NCI-H82 treated with DMSO at 0.1 percent for 48 hours (cell line): ENCODE data around the gene CENPT.
A peak's percentile ranks its signal among the peaks of the same experiment; 100 is the strongest.

ENCODE experiments used
- DNase-seq: peaks from one replicate; lab custom pipeline; 2025; ENCODE audit not compliant: unreplicated experiment; lab: John Stamatoyannopoulos, UW

CENPT gene, protein sequence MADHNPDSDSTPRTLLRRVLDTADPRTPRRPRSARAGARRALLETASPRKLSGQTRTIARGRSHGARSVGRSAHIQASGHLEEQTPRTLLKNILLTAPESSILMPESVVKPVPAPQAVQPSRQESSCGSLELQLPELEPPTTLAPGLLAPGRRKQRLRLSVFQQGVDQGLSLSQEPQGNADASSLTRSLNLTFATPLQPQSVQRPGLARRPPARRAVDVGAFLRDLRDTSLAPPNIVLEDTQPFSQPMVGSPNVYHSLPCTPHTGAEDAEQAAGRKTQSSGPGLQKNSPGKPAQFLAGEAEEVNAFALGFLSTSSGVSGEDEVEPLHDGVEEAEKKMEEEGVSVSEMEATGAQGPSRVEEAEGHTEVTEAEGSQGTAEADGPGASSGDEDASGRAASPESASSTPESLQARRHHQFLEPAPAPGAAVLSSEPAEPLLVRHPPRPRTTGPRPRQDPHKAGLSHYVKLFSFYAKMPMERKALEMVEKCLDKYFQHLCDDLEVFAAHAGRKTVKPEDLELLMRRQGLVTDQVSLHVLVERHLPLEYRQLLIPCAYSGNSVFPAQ

DNA sequence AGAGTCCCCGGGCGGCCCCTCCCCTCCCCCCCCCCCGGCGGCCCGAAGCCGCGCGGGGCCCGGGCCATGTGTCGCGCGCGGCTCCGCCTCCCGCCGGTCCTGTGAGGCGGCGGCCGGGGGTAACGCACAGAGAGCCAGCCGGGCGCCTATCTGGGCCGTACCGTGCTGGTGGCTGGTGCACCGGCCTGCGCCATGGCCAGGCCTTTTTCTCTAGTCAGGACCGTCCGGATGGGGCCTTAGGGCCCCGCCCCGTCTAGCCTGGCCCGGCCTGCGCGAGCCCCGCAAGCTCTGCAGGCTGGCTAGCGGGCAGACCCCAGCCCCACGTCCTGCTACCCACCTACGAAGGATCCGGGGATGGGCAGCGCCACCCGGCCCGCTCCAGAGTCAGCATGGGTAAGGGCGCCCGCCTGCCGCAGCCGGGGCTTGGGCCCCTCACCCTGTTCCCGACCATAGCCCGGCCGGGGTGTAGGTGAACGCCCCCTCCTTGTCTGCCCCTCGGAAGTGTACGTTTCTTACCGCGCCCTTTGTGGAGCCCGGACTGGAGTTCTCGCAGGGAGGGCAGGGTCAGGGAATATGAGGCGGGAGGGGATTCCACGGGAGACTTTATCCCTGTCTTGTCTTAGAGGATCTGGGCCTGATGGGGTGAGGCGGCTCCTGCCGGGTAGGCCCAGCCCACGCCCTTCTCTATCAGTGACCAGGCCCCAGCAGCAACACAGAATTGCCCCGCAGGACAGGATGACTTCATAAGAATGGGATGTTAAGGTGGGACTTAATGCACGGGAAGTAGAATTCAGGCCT, at the start of gene CENPT:
CENPT (minus strand) TSS at position 630 of the 798 bp plus-strand sequence. CDS start 13,834 bp downstream, outside the sequence.
- DNase-seq: no peak

DNA sequence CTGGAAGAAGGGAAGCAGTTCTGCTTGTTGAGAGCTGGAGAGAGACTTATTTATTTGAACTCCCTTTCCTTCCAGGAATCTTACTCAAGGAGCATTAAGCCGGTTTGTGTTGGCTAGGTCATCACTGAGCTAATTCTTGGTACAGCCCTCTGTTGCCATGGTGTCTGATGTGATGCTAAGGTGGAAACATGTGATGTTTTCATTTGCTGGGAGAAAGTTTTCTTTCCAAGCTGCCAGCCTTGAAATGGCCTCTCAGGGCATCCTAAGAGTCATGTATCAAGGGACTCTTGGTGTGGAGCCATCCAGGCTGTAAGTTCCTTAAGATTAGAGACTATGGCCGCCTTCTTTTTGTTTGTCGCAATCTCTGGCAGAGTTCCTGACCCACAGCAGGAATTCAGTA, 49.7 kb upstream of the CENPT start:
- no peak for DNase-seq

DNA sequence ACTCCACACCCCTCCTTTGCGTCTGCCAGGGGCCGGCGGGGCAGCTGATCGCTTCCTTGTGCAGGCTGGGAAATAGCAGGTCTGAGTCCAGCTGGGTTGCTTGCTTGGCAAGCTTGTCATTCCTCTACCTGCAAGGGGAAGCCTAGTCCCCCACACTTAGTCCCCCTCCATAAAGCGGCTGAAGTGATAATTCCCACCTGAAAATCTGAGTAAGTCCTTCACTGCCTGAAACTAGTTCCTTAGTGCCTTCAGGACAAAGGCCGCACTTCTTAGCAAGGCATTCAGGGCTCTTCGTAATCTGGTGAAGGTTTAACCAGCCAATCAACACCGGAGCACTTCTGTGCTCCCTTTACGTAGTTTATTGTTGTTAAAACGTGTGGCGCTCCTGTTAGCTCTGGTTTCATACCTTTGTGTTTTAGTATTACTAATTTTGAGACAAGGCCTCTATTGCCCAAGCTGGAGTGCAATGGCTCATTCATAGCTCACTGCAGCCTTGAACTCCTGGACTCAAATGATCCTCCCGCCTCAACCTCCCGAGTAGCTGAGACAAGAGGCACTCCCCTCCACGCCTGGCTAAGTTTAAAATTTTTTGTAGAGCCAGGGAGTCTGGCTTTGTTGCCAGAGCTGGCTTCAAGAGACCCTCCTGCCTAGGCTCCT, 46.4 kb upstream of the CENPT start:
- no peak for DNase-seq

DNA sequence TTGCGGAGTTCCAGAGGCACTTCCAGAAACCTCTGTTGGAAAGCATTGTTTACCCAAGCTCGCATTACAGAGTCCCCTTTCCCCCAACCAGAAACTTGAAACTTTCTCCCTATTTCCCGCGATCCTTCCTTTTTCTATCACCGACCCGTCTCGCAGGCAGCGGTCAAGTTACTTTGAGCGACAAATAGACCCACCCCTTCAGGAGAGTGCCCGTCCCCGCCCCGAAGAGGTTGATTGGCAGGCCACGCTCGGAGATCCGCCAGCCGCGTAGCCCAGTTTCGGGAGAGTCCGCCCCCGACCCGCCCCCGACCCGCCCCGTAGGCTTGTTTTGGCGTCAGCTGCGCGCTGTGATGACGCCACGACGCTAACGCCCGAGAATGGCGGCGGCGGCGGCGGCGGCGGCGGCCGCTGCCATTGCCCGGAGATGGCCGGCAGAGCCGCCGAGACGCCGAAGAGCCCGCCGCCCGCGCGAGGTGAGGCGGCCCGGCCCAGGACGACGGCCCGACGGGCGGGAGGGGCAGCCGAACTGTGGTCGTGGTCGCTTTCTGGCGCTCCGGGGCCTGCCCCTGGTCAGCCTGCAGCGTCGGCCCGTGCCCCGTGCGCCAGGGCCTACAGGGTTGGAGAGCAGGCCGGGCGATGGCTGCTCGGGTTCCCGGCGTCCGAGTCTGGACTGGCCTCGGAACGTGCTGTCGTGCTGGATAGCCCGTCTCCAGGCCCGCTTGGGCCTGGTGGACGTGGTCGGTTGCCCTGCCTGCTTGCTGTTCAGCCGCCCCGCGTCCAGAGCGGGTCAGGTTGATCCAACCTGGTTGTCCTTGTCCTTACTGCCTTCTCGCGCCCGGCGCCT, 45.6 kb upstream of the CENPT start, which contains the start of gene PSKH1:
PSKH1 (plus strand) TSS at position 356 of the 844 bp plus-strand sequence. CDS start 15,496 bp downstream, outside the sequence.
- DNase-seq: peak; percentile 90

DNA sequence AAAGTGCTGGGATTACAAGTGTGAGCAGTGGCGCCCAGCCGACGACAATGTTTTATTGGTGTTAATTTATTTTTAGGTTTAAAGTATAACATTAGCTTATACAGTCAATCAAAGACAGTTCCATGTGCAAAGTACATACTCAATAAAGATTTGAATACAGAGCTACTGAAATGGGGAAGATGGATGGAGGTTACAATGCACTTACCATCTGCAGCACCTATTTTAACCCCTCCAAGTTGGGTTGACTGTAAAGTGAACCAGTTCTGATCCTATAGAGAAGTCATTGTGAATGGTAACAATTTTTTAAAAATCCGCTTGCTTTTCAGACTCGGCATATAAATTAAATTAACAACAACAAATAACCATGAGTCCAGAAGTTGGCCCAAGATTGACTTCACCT, 44.9 kb upstream of the CENPT start:
- DNase-seq: no peak

DNA sequence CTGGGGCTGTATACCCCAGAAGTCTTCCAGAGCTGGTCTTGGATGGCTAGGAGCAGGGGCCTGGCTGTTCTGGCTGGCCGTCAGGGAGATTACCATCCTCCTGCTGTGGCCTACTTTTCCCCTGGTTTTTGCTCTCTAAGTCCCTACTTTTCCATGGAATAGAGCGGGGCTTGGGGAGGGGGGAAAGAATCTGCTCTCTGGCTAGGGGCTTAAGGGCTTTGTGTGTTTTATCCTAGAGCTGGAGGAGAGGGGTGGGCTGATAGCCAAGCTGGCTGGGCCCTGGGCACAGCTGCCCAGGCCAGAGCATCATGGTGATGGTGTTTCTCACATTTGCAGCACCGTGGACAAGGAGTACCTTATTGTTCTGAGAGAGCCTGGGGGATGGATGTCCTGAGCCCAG, 40.8 kb upstream of the CENPT start:
- DNase-seq: no peak

DNA sequence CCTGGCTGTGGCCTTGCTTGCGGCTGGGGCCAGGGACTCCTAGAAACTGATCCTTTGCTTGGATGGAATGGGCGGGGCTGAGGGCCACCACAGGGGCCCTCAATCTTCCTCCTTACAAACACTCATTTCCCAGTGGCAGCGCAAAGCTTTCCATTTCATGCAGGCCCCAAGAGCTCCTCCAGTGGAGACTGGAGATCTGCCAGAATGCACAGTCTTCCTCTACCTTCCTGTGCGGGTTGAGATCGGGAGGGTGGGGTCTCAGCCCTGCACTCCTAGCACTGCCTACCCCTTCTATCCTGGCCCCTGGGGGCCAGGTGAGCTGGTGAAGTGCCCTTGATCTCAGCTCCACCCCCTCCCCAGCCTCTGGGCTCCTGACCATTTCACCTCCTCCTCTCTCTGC, 38.9 kb upstream of the CENPT start:
- DNase-seq: no peak

DNA sequence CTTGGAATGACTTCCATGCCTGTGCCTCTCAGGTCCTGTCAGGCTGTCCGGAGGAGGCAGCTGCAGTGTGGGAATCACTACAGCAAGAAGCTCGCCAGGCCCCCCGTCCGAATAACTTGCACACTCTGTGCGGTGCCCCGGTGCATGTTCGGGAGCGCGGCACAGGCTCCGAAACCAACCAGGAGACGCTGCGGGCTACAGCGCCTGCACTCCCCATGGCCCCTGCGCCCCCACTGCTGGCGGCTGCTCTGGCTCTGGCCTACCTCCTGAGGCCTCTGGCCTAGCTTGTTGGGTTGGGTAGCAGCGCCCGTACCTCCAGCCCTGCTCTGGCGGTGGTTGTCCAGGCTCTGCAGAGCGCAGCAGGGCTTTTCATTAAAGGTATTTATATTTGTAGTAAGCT, 38.5 kb upstream of the CENPT start:
- DNase-seq: no peak

DNA sequence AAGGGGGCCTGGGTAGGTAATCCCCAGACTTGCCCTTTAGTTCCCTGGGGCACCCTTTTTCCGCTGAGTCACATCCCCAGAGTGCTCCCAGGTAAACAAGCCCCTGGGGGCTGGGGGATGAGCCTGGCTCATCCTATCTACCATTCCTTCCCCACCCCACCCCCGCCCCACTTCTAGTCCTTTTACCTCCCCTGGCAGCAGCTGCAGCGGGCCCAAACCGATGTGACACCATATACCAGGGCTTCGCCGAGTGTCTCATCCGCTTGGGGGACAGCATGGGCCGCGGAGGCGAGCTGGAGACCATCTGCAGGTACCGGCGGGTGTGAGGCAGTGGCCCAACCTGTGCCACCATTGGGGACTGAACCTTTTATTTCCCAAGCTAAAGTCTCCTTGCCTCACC, 38.1 kb upstream of the CENPT start:
- no peak for DNase-seq

DNA sequence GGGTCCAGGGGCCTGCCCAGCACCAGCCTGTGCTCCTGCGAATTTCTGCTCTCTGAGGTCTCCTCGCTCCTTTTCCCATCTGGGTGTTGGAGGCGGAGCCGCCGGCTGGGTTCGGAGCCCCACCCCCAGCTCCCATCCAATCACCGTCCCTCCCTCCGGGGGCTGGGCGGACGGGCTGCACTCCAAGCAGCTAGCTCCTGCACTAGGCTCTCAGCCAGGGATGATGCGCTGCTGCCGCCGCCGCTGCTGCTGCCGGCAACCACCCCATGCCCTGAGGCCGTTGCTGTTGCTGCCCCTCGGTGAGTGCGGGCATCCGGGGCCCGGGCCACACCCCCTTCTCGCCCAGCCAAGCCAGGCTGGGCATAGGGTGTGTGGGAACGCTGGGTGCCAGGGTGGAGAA, 37.2 kb upstream of the CENPT start, which contains the start of gene NRN1L:
NRN1L (plus strand) TSS at position 202 of the 400 bp plus-strand sequence; CDS start at position 221, 19 bp downstream.
- DNase-seq: peak; percentile 65

DNA sequence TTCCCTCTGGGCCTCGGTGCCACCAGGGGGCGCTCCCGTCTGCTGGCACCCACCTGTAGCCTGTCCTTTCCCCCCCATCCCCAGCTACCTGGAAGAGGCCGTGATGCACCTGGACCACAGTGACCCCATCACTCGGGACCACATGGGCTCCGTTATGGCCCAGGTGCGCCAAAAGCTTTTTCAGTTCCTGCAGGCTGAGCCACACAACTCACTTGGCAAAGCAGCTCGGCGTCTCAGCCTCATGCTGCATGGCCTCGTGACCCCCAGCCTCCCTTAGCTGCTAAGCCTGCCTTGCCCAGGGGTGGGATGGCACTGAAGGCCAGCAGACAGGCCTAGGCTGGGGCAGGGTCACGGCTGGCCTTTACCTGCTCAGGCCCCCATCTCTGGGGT, 36.4 kb upstream of the CENPT start:
- DNase-seq: no peak

DNA sequence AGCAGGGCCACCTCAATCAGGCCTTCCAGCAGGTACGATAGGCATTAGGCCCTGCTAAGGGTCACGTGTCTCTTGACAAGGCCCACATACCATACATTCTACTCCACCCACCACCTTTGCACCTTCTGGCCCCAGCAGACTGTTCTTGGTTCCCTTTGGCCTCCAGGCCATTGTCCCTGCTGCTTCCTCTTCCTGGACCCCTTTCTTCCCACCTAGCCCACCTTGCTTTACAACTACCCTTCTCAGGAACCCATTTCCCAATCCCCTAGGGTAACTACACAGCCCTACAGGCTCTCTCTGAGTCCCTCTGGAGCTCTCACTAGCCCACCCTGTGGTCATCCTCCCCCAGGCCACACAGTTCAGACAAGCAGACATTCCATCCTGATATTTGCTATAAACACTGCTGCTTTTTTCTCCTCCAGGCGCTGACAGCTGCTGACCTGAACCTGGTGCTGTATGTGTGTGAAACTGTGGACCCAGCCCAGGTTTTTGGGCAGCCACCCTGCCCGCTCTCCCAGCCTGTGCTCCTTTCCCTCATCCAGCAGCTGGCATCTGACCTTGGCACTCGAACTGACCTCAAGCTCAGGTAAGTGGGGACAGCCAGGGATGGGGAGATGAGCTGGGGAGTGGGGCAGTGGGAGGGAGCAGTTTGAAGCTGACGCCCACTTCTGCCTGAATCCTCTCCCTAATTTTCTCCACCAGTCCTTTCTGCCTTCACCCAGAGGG, 35.8 kb upstream of the CENPT start:
- DNase-seq: no peak

DNA sequence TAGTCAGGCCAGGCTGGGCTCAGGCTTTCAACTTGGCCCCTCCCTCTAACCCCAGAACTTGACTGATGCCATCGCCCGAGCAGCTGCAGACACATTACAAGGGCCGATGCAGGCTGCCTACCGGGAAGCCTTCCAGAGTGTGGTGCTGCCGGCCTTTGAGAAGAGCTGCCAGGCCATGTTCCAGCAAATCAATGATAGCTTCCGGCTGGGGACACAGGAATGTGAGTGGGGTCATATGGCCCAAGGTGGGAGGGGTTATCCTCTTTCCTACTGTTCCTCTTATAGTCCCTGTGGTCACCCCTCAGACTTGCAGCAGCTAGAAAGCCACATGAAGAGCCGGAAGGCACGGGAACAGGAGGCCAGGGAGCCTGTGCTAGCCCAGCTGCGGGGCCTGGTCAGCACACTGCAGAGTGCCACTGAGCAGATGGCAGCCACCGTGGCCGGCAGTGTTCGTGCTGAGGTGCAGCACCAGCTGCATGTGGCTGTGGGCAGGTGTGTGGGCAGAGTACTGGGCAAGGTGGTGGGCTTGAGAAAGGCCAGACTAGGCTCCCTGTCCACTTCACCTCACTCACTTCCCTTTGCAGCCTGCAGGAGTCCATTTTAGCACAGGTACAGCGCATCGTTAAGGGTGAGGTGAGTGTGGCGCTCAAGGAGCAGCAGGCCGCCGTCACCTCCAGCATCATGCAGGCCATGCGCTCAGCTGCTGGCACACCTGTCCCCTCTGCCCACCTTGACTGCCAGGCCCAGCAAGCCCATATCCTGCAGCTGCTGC, 35.1 kb upstream of the CENPT start:
- DNase-seq: no peak

DNA sequence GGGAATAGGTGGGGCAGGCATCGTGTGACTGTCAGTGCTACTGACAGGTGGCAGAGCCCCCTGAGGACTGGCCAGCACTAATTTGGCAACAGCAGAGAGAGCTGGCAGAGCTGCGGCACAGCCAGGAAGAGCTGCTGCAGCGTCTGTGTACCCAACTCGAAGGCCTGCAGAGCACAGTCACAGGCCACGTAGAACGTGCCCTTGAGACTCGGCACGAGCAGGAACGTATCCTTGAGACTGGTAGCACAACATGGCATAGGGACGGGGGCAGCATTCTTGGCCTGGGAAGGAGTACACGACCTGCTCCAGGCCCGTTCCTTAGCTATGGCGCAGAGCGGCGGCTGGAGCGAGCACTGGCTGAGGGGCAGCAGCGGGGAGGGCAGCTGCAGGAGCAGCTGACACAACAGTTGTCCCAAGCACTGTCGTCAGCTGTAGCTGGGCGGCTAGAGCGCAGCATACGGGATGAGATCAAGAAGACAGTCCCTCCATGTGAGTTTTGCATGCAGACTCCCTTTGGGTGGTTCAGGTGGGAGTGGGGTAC, 34.2 kb upstream of the CENPT start:
- no peak for DNase-seq

DNA sequence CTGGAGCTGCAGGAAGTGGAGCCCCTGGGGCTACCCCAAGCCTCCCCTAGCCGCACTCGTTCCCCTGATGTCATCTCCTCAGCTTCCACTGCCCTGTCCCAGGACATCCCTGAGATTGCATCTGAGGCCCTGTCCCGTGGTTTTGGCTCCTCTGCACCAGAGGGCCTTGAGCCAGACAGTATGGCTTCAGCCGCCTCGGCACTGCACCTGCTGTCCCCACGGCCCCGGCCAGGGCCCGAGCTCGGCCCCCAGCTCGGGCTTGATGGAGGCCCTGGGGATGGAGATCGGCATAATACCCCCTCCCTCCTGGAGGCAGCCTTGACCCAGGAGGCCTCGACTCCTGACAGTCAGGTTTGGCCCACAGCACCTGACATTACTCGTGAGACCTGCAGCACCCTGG, 33.1 kb upstream of the CENPT start:
- no peak for DNase-seq

DNA sequence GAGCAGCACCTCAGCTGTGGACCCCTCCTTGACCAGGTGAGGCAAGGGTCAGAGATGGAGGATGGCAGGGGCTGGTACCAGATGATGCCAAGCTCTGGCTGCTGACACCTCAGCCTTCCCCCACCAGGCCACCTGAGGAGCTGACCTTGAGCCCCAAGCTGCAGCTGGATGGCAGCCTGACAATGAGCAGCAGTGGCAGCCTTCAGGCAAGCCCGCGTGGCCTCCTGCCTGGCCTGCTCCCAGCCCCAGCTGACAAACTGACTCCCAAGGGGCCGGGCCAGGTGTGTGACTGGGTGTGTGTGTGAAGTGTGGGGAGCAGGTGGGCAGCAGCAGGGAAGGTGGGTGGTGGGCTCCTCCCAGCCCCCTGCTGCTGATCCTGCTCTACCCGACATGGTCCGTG, 32.4 kb upstream of the CENPT start:
- DNase-seq: no peak

DNA sequence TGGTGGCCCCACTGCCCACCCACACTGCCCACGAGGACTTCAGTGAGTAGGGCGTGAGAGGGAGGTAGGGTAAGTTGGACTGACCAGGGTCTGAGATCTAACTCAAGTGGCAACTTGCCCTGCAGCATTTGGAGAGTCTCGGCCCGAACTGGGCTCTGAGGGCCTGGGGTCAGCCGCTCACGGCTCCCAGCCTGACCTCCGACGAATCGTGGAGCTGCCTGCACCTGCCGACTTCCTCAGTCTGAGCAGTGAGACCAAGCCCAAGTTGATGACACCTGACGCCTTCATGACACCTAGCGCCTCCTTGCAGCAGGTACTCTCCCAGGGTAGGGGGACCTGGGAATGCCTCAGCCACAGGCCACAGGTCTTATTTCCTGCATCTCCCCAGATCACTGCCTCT, 32.0 kb upstream of the CENPT start:
- DNase-seq: no peak

DNA sequence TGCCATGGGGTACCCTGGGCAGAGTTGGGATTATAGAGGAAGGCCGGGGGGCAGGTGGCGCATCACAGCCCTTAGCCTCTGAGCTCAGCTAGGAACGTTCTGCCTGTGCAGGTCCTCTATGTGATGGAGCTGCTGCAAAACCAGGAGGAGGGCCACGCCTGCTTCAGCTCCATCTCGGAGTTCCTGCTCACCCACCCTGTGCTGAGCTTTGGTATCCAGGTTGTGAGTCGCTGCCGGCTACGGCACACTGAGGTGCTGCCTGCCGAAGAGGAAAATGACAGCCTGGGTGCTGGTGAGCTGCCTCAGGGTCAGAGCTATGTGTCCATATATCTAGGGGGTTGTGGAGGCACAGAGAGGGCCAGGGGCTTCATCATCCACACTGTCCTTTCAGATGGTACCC, 31.4 kb upstream of the CENPT start:
- DNase-seq: no peak

DNA sequence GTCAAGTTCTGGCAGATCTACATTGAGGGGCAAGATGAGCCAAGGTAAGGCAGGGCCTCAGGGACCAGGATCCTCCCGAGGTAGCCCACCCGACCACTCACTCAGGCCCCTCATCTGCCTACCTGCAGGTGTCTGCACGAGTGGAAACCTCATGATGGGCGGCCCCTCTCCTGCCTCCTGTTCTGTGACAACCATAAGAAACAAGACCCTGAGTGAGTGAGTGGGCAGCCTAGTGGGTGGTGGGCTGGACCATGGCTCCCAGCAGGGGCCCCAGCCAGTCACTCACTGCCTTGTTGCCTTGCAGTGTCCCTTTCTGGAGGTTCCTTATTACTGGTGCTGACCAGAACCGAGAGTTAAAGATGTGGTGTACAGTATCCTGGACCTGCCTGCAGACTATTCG, 30.7 kb upstream of the CENPT start:
- DNase-seq: no peak
